GM12801 (cell line): Measurements from ENCODE around the gene TM7SF2.

Experiments used
- CTCF ChIP-seq: IDR thresholded peaks from one replicate; pipeline ENCODE4 v1.5.1; 2011; ENCODE audit warnings: control low read depth; ENCODE audit not compliant: insufficient read length; ENCODE audit errors: extremely low read depth

TM7SF2 gene

GRCh38 chr11:65090628-65091027 lies 21.0 kb upstream of the TM7SF2 start:
- no peak for TF ChIP-seq CTCF

- TF ChIP-seq CTCF, result no peak
Measured at GRCh38 chr11:65095427-65095826, 16.2 kb upstream of the TM7SF2 start.

GRCh38 chr11:65095974-65096806 lies 15.5 kb upstream of the TM7SF2 start, which contains the start of gene VPS51:
TSS of gene VPS51 (plus strand) at chr11:65096214. CDS start at chr11:65096251, 37 bp downstream.
- TF ChIP-seq CTCF, result no peak

GRCh38 chr11:65096926-65097325 lies 14.7 kb upstream of the TM7SF2 start:
- no peak for TF ChIP-seq CTCF

- TF ChIP-seq CTCF, result no peak
Measured at GRCh38 chr11:65100674-65101350, 10.9 kb upstream of the TM7SF2 start.

GRCh38 chr11:65102142-65103095 lies 9.3 kb upstream of the TM7SF2 start:
- no peak for TF ChIP-seq CTCF

- TF ChIP-seq CTCF, result no peak
Measured at GRCh38 chr11:65103476-65103875, 8.2 kb upstream of the TM7SF2 start.
